Hypothalamus (tissue), 51 donors: ENCODE results near the gene ID3.

Experiments
- DNase-seq, 51 donors: peaks; one replicate each; lab custom pipeline; 2025; lab: John Stamatoyannopoulos, UW

Gene ID3

DNA sequence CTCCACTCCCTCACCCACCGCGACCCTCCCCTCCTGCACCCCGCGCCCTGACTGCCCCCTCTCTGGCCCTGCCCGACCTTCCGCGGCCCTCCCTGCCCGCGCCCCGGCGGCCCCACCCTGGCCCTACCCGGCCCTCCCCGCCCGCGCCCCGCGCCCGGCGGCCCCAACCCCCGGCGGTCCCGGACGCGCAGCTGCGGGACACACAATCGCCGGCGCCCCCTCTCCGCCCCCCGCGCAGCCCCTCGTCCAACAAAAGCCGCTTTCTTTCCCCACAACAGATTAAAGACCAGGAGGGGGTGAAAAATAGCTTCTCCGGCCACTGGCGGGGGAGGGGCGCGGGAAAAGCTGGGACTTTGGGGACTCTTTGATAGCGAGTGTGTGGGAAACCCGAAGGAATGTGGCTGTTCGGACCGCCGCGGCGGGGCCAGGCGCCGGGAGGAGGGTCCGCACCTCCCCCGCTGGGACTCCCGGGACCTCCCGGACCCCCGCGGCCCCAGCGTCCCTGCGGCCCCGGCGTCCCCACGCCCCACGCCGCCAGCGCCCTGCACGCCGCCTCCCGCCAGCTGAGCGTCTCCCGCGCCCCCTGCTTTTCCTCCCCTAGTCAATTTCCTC is 8.8 kb upstream of the ID3 start:
- DNase-seq: peak in 40 of 51 donors; percentile 13 to 87 (median 52)

DNA sequence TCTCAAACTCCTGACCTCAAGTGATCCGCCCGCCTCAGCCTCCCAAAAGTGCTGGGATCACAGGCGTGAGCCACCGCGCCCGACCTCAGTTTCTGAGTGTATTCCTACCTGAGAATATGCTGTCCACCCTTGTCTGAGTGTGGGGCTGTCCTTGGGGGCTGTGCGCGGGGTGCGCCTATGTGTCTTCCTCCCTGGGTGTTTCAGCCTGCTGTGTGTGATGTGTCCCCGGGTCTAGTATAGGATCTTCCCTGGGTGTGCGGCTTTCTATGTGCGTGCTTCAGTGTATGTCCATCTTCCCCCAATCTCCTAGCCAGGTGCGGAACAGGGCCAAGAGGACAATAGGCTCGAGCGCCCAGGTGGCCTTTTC is 8.3 kb upstream of the ID3 start:
- no peak for DNase-seq

DNA sequence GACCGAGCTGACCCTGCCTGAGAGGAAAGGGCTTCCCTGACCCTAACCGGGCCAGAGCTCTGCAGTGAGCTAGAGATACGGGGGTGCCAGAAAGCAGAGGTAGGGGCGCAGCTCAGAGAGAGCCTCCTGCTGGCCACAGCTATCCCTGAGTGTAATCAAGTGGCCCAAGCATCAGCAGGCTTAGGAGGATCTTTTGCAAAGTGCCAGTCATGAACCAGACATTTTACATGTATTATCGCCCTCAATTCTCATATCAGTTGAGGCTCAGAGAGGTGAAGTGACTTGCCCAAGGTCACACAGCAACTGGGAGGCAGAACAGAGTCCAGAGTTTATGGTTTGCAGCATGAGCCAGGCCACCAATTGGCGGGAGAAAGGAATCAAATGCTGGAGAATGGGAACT is 7.0 kb upstream of the ID3 start:
- no peak for DNase-seq

DNA sequence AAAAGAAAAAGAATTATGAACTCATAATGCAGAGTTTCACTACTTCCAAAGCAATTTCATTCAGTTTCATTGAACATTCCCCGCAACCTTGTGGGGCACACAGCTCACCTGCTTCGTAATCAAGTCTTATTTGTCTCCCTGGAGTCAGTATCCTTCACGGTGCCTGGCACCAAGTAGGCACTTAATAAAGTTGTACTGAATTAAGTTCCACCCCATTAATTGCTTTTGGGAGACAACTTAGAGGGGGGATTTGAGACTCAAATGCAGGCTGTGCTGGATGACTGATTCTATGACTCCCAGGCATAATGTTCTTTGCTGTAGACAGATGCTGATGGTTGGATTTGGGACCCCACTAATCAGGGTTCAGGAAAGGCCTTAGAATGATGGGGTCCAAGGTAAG is 6.5 kb upstream of the ID3 start:
- no peak for DNase-seq

DNA sequence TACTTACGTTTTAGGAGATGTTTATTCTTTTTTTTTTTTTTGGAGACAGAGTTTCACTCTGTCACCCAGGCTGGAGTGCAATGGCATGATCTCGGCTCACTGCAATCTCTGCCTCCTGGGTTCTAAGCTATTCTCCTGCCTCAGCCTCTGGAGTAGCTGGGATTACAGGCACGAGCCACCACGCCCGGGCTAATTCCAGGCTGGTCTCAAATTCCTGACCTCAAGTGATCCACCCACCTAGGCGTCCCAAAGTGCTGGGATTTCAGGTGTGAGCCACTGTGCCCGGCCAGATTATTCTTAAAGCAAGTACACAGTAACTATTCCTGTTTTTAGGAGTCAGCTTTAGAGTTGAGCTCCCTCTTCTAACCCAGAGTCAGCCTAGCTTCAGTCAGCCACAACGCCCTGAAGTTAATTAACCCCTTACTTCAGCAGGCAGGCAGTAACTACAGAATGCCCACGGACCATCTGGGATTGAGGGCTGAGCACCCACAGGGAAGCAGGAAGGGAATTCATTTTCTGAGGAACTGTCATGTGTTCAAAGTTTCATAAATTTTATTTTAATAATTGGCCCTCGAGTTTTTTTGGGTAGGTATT is 5.3 kb upstream of the ID3 start:
- no peak for DNase-seq

DNA sequence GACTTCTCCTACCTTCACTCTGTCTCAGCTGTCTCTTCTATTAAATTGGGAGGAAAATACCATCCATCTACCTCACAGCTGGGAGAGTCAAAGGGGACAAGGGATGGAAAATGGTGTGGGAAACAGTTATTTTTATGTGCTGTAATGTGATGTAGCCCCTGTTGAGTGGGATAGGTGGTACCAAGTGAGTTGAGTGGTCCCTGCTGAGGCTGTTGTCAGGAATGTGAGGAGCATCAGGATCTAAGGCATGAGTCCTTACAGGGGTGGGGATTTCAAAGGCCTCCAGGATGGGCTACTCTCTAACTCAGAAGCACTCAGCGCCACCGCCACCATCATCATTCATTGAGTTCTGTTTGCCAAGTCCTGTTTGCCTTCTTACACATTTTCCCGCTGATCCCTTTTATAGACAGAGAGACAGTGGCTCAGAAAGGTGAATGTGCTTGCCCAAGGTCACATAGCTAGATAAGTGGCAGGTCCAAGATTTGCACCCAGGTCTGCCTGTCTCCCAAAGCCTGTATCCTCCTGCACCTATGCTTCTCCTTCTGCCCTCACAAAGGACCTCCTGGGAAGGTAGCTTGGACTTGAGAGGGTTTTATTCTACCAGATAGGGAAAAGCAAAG is 4.6 kb upstream of the ID3 start:
- DNase-seq: no peak

DNA sequence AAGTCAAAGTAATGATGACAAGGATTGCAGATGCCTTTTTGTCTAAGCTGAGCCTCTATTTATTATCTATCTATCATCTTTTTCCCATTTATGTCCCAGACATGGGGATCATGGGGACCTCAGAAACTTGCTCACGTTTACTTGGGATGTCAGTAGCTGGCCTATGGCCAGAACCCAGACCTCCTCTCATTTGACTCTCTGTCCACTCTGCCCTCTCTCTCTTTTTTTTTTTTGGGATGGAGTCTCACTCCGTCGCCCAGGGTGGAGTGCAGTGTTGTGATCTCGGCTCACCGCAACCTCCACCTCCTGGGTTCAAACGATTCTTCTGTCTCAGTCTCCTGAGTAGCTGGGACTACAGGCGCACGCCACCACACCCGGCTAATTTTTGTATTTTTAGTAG is 3.7 kb upstream of the ID3 start:
- no peak for DNase-seq

DNA sequence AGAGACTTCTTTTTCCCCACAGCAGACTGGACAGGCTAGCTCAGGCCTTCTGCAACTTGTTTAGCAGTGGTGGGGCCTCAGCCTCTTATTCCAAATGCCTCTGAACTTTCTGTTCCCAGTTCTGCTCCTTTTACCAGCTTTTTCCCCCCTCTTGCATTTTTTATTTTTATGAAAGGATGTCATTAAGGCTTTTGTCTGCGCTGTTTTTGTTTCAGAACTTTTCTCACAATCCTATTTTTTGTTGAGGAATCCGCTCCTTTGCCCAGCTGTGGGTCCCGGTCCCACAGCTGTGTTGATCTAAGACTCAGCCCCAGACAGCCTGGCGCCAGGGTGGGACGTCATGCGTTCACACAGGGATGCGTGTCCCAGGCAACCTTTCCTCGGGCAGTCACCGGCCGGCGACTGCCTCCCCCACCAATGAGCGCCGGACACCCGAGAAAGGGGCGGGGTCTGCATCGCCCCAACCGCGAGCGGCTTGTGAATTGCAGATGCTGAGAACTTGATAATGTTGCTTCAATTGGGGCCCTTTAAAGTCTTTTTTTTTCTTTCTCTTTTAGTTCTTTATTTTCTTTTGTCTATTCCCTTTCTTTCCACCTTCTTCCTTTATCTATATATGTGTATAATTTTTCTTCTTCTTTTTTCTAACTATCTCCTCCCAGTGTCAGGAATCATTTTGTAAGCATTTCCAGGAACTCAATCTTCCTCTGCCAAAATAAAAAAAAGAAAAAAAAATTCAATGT is 3.0 kb upstream of the ID3 start:
- DNase-seq: peak in 50 of 51 donors; percentile 12 to 97 (median 84)

DNA sequence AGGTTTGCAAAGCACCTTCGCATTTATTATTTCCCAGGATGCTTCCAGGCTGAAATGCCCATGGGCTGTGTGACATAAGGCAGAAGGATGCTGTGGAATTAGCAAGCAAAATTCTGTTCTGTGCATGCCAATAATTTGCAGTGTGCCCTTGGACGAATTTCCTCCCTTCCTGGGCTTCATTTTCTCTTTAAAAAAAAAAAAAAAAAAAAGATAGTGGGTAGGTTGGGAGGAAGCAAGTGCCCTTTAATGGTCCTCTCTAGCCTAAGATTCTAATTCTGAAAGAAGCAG is 2.5 kb upstream of the ID3 start:
- no peak for DNase-seq

DNA sequence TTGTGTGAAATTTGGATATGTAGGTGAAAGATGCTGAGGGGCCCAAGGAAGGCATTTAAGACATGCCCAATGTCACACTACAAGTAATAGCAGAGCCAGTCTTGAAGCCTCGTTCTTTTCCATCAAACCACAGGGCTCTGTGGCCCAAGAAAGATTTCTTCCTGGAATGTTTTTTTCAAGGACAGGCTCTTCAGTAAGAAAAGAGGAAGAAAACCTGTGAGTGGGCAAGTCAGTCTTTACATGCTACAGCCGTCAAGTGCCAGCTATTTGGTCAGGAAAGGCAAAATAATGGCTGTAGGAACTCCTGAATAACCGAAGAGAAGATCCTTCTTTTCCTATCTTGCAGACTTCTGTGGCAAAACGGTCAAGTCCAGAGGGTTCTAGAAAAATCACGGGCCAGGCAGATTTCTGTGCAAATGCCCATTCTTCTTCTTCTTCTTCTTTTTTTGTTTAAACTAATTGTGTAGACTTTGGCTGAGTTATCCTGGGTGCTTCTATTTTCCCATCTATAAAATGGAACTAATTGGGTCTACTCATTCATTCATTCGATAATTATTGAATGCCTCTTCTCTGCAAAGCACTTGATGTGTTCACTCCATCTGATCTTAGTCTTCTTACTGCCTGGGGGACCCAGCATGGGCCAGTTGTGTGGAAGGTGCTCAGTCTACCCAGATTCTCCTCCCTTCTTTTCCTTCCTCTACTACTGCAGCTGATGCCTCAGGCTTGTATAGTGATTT is 1.9 kb upstream of the ID3 start:
- DNase-seq: no peak

DNA sequence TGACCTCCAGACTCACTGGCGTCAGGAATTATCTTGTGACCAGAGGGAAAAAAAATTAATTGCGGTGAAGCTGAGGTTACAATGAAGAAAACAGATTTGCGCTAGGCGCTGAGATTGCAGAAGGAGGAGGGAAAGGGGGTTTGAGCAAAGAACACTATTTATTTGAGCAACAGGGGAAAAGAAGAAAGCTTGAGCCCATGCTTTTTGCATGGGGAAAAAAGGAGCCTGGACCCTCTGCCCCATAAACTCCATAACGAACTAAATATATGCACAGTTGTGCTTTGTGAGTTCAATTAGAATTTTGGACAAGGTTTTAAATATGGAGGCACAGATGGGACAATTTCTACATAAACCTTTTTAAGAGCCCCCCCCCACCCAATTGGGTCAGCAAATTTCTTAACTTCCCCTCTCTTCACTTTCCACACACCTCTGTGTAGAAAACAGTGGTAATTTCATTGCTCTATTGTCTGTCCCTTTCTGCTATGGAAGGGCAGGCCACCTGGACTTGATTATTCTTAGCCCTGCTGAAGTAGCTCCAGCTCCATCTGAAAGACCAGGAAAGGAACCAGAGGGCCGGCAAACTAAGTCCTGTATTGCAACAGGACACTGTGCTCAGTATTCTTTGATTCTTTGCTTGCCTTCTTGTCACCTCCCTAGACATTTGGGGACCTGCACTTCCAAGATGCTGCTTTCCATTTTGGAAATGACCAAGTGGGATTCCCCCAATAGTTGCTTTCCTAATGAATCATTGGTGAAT is 862 bp upstream of the ID3 start:
- DNase-seq: no peak

DNA sequence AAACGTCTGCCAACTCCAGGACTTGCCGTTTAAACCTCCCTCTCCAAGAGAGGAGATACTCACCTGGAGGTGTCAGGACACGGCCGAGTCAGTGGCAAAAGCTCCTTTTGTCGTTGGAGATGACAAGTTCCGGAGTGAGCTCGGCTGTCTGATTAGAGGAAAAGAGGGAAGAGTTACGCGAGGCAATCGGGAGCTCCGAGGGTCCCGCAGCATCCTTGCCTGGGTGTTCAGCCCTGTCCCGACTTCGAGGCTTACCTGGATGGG is 497 bp downstream of the ID3 start:
- DNase-seq: peak in 1 of 51 donors; percentile 36

DNA sequence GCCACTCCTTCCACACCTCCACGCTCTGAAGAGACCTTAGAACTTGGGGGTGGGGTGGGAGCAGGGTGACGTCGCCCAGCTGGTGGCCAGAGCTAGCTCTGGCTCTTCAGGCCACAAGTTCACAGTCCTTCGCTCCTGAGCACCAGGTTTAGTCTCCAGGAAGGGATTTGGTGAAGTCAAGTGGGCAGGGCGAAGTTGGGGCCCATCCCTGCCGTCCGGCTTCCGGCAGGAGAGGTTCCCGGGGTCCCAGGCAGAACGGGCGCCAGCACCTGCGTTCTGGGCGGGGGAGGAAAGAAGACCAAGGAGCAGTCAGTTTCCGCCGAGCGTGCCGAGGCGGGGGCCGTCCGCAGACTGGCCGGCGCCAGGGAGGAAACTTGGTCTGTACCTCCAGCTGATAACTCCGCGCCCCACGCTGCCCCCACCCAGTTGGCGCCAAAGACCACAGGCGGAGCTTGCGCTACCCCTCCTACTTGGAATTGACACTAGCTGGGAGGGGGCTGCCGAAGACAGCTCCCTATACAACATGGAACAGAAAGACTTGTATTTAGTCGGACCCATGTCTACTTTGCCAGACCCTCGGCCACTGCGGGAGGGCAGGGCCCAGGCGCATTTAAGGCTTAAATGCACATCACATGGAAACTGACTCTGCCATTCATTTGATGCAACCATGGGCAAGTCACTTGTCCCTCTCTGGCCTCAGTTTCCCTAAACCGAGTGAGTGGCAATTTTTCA is 995 bp downstream of the ID3 start:
- DNase-seq: no peak

DNA sequence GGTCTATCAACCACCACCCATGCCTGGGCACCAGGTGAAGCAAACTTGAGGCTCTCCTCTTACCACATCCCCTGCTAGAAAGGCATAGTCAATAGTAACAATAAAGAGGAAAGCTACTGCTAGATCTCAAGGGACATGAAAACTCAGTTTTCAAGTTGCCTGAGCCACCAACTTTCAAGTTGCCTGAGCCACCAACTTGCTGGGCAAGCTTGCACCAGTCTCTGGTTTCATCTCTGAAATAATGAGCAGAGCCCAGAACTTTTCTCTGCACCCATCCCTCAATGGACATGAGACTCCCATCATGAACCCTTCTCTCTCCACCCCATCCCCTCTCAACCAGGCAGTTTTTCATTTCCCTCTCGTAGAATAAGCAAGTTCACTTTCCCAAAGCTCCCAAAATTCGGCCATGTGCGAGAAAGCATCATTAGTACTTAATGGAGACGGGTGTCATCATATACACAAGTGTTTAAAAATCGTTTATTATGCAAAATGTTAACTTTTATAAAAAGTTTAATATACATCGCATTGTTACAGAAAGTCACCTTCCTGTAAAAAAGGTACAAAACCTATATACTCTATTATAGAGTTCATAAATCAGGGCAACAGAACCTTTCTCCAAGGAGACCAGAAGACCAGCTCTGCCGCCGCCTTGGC is 1.7 kb downstream of the ID3 start:
- no peak for DNase-seq

DNA sequence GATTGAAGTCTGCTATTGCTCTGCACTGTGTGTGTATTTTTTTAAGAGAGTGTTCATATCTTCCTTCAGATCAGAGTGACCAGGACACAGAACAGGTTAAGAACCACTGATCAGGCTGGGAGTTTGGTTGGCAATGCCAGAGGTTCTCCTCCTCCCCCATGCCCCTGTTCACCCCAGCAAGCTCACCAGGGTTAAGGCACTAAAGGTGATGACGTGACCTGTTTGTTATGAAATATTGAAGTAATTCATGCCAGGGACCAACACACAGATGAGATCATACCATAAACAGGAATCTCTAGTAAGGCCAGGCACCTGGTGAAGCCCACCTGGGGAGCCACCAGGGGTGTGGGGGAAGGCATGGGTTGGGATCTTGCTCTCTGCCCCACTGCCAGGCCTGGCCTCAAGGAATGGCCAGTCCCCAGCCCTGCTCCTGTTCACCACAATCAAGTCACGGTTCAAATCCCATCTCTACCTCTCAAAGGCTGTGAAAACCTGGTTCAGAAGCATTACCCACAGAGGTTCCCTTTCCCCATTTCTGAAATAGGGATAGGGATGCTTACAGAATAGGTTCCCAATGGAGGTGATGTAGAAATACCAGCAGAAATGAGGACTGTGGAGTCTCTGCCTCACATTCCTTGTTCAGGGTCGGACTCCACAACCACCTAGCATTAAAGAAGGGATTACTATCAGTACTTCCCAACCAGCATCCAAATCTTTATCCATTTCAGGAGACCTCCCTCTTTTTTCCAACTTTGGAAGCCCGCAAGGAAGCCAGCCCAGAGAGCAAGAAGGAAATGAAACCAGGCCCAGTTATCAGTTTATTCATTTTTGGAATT is 2.4 kb downstream of the ID3 start:
- no peak for DNase-seq

DNA sequence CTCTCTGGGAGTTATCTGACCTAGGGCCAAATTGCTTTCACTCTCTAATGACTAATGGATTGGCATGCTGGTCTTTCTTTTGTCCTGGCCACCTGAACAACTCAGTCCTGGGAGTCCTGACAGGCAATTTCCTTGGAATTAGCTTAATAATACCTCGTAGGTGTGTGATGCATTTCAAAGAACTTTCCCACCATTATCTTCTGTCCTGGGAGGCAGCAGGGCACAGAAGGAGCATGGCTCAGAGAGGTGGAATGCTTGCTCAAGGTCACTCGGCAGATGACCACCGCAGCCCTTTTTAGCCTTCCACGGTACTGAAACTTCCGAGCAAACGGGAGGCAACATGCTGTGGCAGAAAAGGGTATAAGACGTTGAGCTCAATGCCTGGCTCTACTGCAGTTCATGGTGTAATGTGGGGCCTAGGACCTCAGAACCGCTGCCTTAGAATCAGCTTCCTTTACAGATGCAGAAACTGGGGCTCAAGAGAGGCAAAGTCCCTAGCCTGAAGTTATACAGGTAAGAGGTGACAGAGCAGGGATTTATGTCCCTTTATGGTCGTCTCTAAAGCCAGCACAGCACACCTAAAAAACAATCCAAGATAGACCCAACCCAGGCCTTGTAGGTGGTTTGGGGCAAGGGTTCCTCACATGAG is 3.2 kb downstream of the ID3 start:
- no peak for DNase-seq

DNA sequence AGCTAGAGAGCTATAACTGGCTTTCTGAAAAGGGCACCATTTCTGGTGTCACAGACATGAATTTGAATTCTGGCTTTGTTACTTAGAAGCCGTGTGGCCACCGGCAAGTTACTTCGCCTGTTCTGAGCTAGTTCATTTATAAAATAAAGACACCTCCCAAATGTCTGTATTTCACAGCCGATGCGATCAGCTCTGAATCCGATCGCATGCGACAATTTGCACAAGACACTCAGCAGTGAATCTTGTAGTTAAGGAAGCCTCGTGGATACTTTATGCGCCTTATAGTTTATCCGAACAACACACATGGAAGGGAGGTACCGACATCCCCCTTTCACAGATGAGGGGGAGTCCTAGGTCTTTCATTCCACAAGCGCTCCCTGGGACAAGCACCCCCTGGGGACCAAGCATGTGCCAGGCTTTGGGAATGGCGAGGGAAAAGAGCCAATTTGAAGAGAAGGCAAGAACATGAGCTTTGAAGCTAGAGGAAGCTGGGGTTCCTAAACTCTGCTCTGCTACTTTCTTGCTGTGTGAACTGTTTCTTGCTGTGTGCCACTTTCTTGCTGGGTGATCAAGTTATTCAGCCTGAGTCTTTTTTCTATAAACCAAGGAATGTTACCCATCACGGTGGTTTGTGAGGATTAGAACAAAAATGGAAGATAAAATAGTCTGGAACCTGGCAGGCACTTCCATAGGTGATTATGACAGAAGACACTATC is 3.9 kb downstream of the ID3 start:
- peak in 4 of 51 donors; percentile 24 to 51 (median 38) for DNase-seq
